Spleen (tissue), 11 donors: Measurements from ENCODE around the gene KCNMB4. TPM values are rescaled to one million over a fixed set of nuclear protein-coding genes. Genes with fewer than 3 reads are reported as not detected.
A peak's percentile ranks its signal among the peaks of the same experiment; 100 is the strongest.

Experiments used
- DNase-seq: peaks from one replicate; pipeline ENCODE4 v3.0.0-alpha.2; 2020
- H3K27ac ChIP-seq, 8 donors: fragments of 200-600 bp; sonication (generic) in 7 of 8; 1 replicate in 4 of 8; 2 replicates in 4 of 8; pipeline versions ENCODE4 v1.5.0 to v1.8.0; 2016 to 2021; ENCODE audit warnings: inconsistent platforms in 4 of 8, mild to moderate bottlenecking in 4 of 8, moderate library complexity in 1 of 8
- H3K27me3 ChIP-seq, 7 donors: fragments of 200-600 bp; sonication (generic) in 6 of 7; replicated peaks in 1 of 7; 1 replicate in 4 of 7; 2 replicates in 3 of 7; pipeline versions ENCODE4 v1.5.0 to v1.8.0; 2016 to 2021; ENCODE audit warnings: inconsistent platforms in 3 of 7, mild to moderate bottlenecking in 1 of 7
- H3K36me3 ChIP-seq, 6 donors: fragments of 200-600 bp; sonication (generic) in 5 of 6; 1 replicate in 4 of 6; 2 replicates in 2 of 6; pipeline versions ENCODE4 v1.5.0 to v1.8.0; 2016 to 2021; ENCODE audit warnings: inconsistent platforms in 2 of 6
- H3K4me1 ChIP-seq, 6 donors: fragments of 200-600 bp; sonication (generic) in 5 of 6; 1 replicate in 3 of 6; 2 replicates in 3 of 6; pipeline versions ENCODE4 v1.5.0 to v1.8.0; 2016 to 2021; ENCODE audit warnings: inconsistent platforms in 3 of 6
- H3K4me3 ChIP-seq, 8 donors: fragments of 200-600 bp; sonication (generic) in 7 of 8; 1 replicate in 4 of 8; 2 replicates in 4 of 8; pipeline versions ENCODE4 v1.5.0 to v1.8.0; 2016 to 2021; ENCODE audit warnings: inconsistent platforms in 4 of 8, mild to moderate bottlenecking in 4 of 8, moderate library complexity in 2 of 8
- H3K9me3 ChIP-seq, 8 donors: fragments of 200-600 bp; sonication (generic) in 7 of 8; 1 replicate in 4 of 8; 2 replicates in 4 of 8; pipeline versions ENCODE4 v1.5.0 to v1.8.0; 2016 to 2021; ENCODE audit warnings: inconsistent platforms in 4 of 8
- POLR2A ChIP-seq, 3 donors: fragments of 450-650 bp; IDR thresholded peaks; one replicate each; pipeline ENCODE4 v1.5.1; 2017; ENCODE audit warnings: antibody characterized with exemption in 3 of 3, mild to moderate bottlenecking in 1 of 3
- POLR2AphosphoS5 ChIP-seq, 3 donors: sonication (generic); formaldehyde crosslinking; IDR thresholded peaks; one replicate each; pipeline ENCODE4 v1.5.1; 2017; ENCODE audit warnings: antibody characterized with exemption in 3 of 3
- WGBS, 5 donors: extraction: QIAGEN DNeasy Blood & Tissue Kit in 3 of 5; methylation state at CpG; one replicate each; pipeline versions ENCODE4 v1.1.5 to v1.1.7; 2013 to 2018; 5-methylcytosine and 5-hydroxymethylcytosine counted together
- intact Hi-C: fragments of 100-400 bp; cut with DNase I; formaldehyde crosslinking; loops from one replicate; pipeline ENCODE4 v1.15.0; 2023; ENCODE audit warnings: low total_unique reads
- polyA plus RNA-seq, 3 donors: library from polyadenylated mRNA; stranded (reverse); fragments of 200-250 nt; gene quantifications; one replicate each; pipeline ENCODE4 v1.2.1, GENCODE V29; 2013
- small RNA-seq, 4 donors: library from RNA; depleted of rRNA; stranded (forward); fragments of <200 nt; gene quantifications; one replicate each; pipeline ENCODE3, GENCODE V24; 2016
- total RNA-seq, 7 donors: library from RNA; depleted of rRNA in 3 of 7; stranded (reverse); fragments of >200 nt in 3 of 7; fragmentation: NEBNext Ultra II Directional in 4 of 7; extraction: Animal tissue kit (Norgen Biotek cat#: 25700) in 4 of 7; gene quantifications; one replicate each; pipeline versions ENCODE4 v1.1.0 to v1.2.1, GENCODE V29; 2016 to 2021
- TF ChIP-seq, protein P1 (sequence below), 11 experiments: fragments of 200-600 bp in 7 of 11; fragments of 450-650 bp in 4 of 11; sonication (generic) in 4 of 11; IDR thresholded peaks in 8 of 11; conservative IDR thresholded peaks in 3 of 11; 1 replicate in 7 of 11; 2 replicates in 4 of 11; pipeline versions ENCODE4 v1.4.0 to v1.8.0; 2016 to 2021; ENCODE audit warnings: antibody characterized with exemption in 11 of 11, inconsistent platforms in 4 of 11, mild to moderate bottlenecking in 1 of 11
- donor health status: healthy with polysubstance abuse.
- donor health status: DM: no; HTN: no; CAD: no; lungs with moderate emphysema.
- donor health status: DM: no; HTN: no; CAD: no.
- donor health status: Bipolar disorder and iron deficiency.
- donor health status: healthy.
- donor health status: DM: no; HTN: no; CAD: no.
- donor health status: DM: yes; HTN: yes; CAD: no.

The KCNMB4 gene
- total and polyA plus RNA-seq, 10 donors, result 1.1 to 6.3 (median 2.4) TPM

GRCh38 chr12:70469221-70469820, 103.2 kb downstream of the KCNMB4 start:
- Histone ChIP-seq H3K27ac (peak overlapping the region in 2 of 8 donors; percentile 19 to 30), H3K36me3 (no peaks in the 10 kb centered on the region), H3K4me1 (no peaks in the 10 kb centered on the region), H3K9me3 (peaks cover 0 to 8% (median 5%) of the 10 kb centered on the region in 8 donors), H3K4me3 (peak overlapping the region in 2 of 8 donors; percentile 8 to 43), H3K27me3 (no peaks in the 10 kb centered on the region)
- 73 to 84% (median 81%) methylated on average over 12 of the region's 12 CpGs for whole genome bisulfite sequencing, 5 donors
- intact Hi-C loops, result no loop called here
- TF ChIP-seq POLR2AphosphoS5 (IDR thresholded peaks at IDR 0.05) (no peak), POLR2A (IDR thresholded peaks at IDR 0.05) (no peak)
- TF ChIP-seq, protein P1, sequence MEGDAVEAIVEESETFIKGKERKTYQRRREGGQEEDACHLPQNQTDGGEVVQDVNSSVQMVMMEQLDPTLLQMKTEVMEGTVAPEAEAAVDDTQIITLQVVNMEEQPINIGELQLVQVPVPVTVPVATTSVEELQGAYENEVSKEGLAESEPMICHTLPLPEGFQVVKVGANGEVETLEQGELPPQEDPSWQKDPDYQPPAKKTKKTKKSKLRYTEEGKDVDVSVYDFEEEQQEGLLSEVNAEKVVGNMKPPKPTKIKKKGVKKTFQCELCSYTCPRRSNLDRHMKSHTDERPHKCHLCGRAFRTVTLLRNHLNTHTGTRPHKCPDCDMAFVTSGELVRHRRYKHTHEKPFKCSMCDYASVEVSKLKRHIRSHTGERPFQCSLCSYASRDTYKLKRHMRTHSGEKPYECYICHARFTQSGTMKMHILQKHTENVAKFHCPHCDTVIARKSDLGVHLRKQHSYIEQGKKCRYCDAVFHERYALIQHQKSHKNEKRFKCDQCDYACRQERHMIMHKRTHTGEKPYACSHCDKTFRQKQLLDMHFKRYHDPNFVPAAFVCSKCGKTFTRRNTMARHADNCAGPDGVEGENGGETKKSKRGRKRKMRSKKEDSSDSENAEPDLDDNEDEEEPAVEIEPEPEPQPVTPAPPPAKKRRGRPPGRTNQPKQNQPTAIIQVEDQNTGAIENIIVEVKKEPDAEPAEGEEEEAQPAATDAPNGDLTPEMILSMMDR (IDR thresholded peaks at IDR 0.05 in 8 of 11, conservative IDR thresholded peaks at IDR 0.05 in 3 of 11), result no peak
- DNase-seq, result no peak

DNA sequence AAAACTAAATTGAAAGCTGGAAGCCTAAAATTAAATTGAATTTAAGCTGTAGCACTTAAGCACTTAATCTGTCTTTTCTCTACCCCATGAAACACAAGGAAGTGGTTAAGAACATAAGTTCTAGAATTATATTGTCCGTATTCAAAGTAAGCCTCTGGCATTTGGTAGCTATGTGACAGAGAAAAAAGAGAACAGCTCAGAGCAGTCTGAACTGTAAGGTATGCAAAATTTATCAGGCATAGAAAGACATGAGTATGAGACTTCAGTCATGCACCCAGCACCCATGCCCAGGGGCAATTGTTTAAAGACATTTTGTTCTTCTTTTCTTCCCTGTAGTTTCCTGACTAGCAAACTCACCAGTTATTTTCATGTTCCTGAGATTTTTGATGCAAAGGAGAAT, 116.7 kb downstream of the KCNMB4 start:
- H3K36me3 ChIP-seq, result no peaks in the 10 kb centered on the region
- no peak for DNase-seq
- no peak overlapping the region for H3K4me3 ChIP-seq
- peaks cover 0 to 3% (median 0%) of the 10 kb centered on the region in 7 donors for H3K27me3 ChIP-seq
- H3K4me1 ChIP-seq, result peaks cover 0 to 10% (median 0%) of the 10 kb centered on the region in 6 donors
- no peak overlapping the region for H3K27ac ChIP-seq
- intact Hi-C loops, result no loop called here
- 61 to 79% (median 69%) methylated on average over 1 of the region's 1 CpG for WGBS, 5 donors
- TF ChIP-seq POLR2A (IDR thresholded peaks at IDR 0.05) (no peak), POLR2AphosphoS5 (IDR thresholded peaks at IDR 0.05) (no peak)
- TF ChIP-seq, protein P1 (IDR thresholded peaks at IDR 0.05 in 8 of 11, conservative IDR thresholded peaks at IDR 0.05 in 3 of 11), result no peak
- no peaks in the 10 kb centered on the region for H3K9me3 ChIP-seq

Small RNA genes lying within 50 kb of the gene (small RNA-seq; reads per million reads assigned to genes)
- gene RNU4-65P, result 0 reads per million in 4 donors

Other genes starting within 250 kb of the KCNMB4 start
- 100 to 1,000 TPM in 4 of 7 donors, 10 to 100 TPM in 3; 87.2 to 212 (median 116) TPM for gene CNOT2, start 122.9 kb upstream of the KCNMB4 start, total RNA-seq
- 10 to 100 TPM; 27.4 to 38.5 (median 29.0) TPM for gene CNOT2, start 122.9 kb upstream of the KCNMB4 start, polyA plus RNA-seq